ENCODE data around the gene AHNAK.

- no peak for TF ChIP-seq CTCF (tag by site-specific recombination; IDR thresholded peaks at IDR 0.05)
- no peak for TF ChIP-seq BCL11B (tag by site-specific recombination; IDR thresholded peaks at IDR 0.05; ENCODE audit: low read depth)
- TF ChIP-seq PATZ1 (tag by site-specific recombination; IDR thresholded peaks at IDR 0.05), result no peak
- TF ChIP-seq SP2 (tag by site-specific recombination; IDR thresholded peaks at IDR 0.05), result no peak
- no peak for TF ChIP-seq KLF8 (tag by site-specific recombination; IDR thresholded peaks at IDR 0.05)
Measured at GRCh38 chr11:62430425-62430824, 116.2 kb downstream of the AHNAK start.

Data from HEK293 (cell line).